HG02678 (cell line): ENCODE data around the gene EEF1AKMT2.
"Not testable (repeated sequence)": the region's sequence is repeated elsewhere in the genome, so short reads cannot be mapped to it uniquely, and the experiment has no call there.

Experiments
- ATAC-seq: cut with Tn5 transposase; IDR thresholded peaks from one replicate; pipeline ENCODE4 v1.9.1; 2021; ENCODE audit warnings: mild to moderate bottlenecking, moderate library complexity; ENCODE audit not compliant: unreplicated experiment

The EEF1AKMT2 gene

DNA sequence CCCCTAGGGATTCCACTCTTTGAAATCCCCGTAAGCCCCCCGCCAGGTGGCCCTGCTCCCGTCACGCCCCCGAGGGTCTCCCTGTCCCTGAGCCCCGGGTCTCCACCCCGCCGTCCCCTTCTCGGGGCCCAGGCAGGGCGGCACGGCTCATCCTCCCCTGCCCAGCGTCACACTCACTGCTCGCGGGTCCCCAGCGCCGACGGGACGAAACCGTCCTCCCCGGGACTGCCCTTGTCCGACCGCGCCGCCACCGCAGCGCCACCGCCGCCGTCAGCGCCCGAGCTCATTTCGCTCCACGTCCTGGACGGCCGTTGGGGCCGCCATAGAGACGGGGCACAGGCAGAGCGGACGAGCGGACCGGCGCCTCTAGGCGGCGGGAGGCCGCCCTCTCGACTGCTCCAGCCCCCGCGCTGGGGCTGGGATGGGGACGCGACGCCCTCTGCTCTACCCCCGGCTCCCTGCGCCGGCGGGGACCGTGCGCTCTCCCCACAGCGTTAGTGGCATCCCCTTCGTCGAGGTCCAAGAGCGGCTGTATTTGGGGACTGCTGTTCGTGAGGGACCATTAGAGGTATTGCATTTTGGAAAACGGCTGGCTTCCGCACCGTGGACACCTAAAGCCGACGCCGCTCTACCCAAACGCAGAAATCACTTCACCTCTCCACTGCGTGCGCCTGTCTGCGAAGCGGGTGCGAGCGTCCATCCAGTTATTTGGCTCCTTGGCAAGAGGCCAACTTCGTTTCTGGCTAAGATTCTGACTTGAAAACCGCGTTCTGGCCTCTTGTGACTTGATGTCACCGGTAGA, at the start of gene EEF1AKMT2:
EEF1AKMT2 (minus strand) TSS at position 341 of the 802 bp plus-strand sequence; CDS start at position 287, 54 bp downstream.
- peak; percentile 90 for ATAC-seq

GRCh38 chr10:124837687-124838086, 46.0 kb upstream of the EEF1AKMT2 start:
- no peak for ATAC-seq

DNA sequence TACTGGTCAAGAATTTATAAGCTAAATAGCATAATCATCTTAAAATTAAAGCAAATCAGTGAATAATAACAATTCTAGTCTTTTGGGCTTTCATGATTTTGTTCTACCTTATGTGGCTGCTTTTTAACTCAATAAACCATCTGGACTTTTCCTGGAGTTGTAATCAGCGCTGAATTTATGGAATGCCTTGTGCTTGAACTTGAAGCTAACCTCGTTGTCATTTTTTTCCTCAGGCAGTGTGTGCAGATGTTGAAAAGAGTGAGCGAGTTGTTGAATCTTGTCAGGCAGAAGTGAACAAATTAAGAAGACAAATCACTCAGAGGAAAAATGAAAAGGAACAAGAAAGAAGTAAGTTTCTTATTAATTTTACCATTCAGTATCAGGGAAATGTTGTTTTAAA, 39.4 kb upstream of the EEF1AKMT2 start:
- no peak for ATAC-seq

GRCh38 chr10:124830445-124830844, 38.8 kb upstream of the EEF1AKMT2 start:
- no peak for ATAC-seq

GRCh38 chr10:124829447-124830115, 37.9 kb upstream of the EEF1AKMT2 start:
- ATAC-seq, result no peak

- no peak for ATAC-seq
These were observed 35.8 kb upstream of the EEF1AKMT2 start for GRCh38 chr10:124827474-124827873.

DNA sequence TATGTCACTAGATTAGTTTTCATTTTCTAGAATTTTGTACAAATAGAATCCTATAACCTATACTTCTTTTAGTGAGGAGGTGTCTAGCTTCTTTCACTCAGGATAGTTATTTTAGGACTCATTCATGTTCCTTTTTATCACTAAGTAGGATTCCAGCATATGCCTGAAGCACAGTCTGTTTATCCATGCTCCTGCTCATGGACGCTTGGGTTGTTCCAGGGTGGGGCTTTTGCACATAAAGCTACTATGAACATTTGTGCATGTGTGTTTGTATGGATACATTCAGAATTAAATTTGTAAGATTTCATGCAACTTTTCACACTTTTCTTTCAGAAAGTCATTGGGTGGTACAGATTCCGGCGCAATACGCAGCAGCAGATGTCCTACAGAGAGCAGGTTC, 34.6 kb upstream of the EEF1AKMT2 start:
- ATAC-seq, result no peak

DNA sequence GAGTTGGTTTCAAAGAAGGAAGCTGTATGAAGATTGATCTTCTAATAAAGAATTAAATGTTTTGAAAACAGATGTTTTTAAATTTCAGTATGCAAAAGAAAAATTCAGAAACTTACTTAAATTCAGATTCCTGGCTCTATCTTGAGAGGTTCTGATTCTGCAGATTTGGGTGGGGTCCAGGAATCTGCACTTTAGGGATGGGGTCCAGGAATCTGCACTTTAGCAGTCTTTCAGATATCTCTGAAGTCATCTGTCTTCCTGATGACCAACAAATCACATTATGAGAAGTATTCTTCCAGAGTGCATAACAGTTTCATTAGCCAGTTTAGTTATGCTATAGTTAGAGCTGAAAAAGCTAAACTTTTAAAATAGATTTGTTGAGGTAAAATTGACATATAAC, 34.0 kb upstream of the EEF1AKMT2 start:
- no peak for ATAC-seq

DNA sequence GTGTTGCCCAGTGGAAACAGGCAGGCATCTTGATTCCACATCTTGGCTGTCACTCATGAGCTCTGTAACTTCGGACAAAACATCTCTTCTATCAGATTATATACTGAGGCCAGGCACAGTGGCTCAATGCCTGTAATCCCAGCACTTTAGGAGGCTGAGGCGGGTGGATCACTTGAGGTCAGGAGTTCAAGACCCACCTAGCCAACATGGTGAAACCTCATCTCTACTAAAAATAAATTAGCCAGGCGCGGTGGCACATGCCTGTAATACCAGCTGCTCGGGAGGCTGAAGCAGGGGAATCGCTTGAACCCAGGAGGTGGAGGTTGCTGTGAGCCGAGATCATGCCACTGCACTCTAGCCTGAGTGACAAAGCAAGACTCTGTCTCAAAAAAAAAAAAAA, 33.2 kb upstream of the EEF1AKMT2 start:
- not testable (repeated sequence) for ATAC-seq

GRCh38 chr10:124824507-124824906, 32.8 kb upstream of the EEF1AKMT2 start:
- no peak for ATAC-seq

GRCh38 chr10:124821520-124821919, 29.8 kb upstream of the EEF1AKMT2 start:
- no peak for ATAC-seq

DNA sequence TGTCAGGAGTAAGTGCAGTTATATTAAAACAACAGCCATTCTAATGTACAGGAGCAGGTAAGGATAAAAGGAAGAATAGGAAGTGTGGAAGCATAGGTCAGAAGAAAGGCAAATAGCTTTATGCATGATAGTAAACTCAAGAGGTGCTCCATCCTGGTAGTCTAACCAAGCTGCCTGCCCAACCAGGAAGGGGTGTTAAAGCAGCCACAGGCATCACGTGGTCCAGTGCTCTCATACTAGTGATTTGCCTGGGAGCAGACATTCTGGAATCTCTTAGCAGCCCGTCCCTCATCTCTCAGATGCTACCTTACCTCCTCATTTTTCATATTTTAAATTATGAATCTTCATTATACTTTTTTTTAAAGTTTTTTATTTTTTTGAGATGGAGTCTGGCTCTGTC, 28.4 kb upstream of the EEF1AKMT2 start:
- ATAC-seq, result no peak

DNA sequence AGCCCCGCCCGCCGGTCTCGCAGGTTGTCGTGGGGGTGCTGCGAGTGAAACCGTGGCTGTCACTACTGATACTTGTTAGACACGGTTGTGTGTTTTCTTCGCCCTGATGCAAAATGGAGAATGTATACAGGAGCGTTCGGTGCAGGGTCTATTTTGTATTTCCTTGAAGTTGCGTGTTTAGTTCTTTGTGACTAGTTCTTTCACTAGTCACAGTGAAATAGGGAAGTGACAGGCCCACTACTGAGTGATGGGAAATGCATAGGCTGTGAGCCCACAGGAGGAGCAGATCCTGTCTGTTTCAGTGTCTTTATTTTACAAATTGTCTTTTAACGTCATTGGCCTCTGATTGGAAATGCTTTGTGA, 10.6 kb upstream of the EEF1AKMT2 start:
- peak; percentile 38 for ATAC-seq

DNA sequence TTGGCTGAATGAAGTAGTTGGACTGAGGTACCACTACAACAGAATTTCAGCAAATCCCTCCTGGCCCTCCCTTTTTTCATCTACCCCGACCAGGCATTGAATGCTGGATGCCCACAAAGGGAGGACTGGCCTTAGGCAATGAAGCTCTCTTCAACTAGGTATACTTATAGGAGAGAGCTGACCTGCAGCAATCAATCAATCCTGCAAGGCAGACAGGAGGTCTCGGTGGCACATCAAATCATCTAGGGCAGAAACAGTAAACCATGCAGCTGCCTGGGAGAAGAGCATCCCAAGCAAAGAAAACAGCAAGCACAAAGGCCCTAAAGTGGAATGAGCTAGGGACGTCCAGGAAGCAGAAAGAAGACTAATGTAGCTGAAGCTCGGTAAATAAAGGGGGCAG, 7.5 kb upstream of the EEF1AKMT2 start:
- ATAC-seq, result no peak

- ATAC-seq, result no peak
These were observed 7.1 kb upstream of the EEF1AKMT2 start for GRCh38 chr10:124798781-124799180.

- no peak for ATAC-seq
These were observed 6.7 kb upstream of the EEF1AKMT2 start for GRCh38 chr10:124798364-124798763.

GRCh38 chr10:124792998-124793352, 1.3 kb upstream of the EEF1AKMT2 start:
- ATAC-seq, result no peak

DNA sequence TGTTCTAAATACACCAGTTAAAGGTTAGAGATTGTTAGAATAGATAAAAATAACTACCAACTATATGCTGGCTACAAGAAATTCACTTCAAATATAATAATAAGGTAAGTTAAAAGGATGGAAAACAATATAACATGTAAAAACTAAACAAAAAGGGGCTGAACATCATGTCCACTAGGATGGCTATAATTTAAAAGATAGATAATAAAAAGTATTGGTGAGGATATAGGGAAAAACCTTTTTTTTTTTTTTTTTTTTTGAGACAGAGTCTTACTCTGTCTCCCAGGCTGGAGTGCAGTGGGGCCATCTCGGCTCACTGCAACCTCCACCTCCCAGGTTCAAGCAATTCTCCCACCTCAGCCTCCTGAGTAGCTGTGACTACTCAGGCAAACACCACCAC, 8.8 kb downstream of the EEF1AKMT2 start:
- ATAC-seq, result not testable (repeated sequence)

DNA sequence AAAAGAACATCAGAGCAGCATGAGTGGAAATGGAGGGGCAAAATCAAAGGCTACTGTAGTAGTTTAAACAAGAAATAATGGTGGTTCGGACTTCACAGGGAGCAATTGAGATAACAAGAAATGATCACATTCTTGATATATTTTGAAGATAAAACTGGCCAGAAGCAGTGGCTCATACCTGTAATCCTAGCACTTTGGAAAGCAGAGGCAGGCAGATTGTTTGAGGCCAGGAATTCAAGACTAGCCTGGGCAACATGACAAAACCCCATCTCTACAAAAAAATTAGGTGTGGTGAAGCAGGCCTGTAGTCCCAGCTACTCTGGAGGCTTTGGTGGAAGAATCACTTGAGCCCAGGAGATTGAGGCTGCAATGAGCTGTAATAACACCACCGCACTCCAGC, 22.9 kb downstream of the EEF1AKMT2 start:
- no peak for ATAC-seq

DNA sequence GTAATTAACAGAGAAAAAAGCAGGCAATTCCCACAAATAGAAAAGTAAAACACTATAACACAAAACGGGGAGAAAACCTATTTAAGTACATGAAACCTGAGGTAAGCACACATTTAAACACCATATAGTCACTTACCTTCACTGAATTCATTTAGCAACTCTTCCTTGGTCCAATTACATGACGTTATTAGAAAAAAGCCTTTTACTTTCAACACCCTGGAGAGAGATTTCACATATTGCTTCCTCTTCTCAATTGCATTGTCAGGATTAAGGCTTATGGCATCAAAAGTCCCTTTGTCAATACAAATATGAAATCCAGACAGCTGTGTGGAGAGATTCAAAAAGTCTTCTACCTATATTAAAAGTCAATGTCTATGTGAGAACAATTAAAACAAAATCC, 26.4 kb downstream of the EEF1AKMT2 start:
- ATAC-seq, result no peak

DNA sequence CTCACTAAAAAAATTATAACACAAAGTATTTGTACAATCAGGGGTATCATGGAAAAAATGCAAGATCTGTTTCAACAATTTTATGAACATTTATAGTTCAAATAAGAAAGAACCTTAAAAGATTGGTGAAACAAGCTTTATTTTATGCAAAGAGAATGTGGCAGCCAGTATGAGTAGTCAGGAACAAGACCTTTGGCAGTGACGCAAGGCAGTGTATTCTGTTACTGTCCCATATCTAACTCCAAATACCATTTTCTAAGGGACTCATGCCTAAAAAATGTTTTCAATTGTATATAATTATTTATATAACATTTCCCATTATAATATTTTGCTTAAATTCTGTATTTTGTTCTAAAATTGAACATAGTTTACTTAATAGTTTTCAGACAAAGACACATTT, 28.4 kb downstream of the EEF1AKMT2 start:
- no peak for ATAC-seq

- ATAC-seq, result no peak
These were observed 29.4 kb downstream of the EEF1AKMT2 start for GRCh38 chr10:124762281-124762680.
